OCI-LY3 (cell line): ENCODE measurements around the gene OR14A16.

Experiments used
- H2AFZ ChIP-seq: fragments of 200-600, 300-600 bp; shearing (Covaris generic); 2 replicates; pipeline ENCODE4 v1.6.0; 2014; ENCODE audit warnings: antibody characterized with exemption, low read depth, low read length
- H3K27ac ChIP-seq: fragments of 200-600, 300-600 bp; sonication (generic); 2 replicates; pipeline ENCODE4 v1.5.1; 2014; ENCODE audit warnings: mild to moderate bottlenecking, low read length, moderate library complexity, mixed read lengths
- H3K27me3 ChIP-seq: fragments of 200-600, 300-600 bp; sonication (generic); 2 replicates; pipeline ENCODE4 v1.6.1; 2014; ENCODE audit warnings: low read depth, low read length, mixed read lengths
- H3K36me3 ChIP-seq: fragments of 200-600, 300-600 bp; sonication (generic); replicated peaks from 2 replicates; pipeline ENCODE3; 2014; ENCODE audit warnings: low read depth, low read length, mixed read lengths
- H3K4me1 ChIP-seq: fragments of 300-600, 200-600 bp; sonication (generic); 2 replicates; pipeline ENCODE4 v1.6.1; 2014; ENCODE audit warnings: low read length, mixed read lengths
- H3K4me2 ChIP-seq: fragments of 200-600, 300-600 bp; sonication (generic); 2 replicates; pipeline ENCODE4 v1.6.1; 2014; ENCODE audit warnings: low read length, mixed read lengths
- H3K4me3 ChIP-seq: fragments of 300-600, 200-600 bp; sonication (generic); 2 replicates; pipeline ENCODE4 v1.5.1; 2014; ENCODE audit warnings: antibody characterized with exemption, mild to moderate bottlenecking, low read length, moderate library complexity
- H3K79me2 ChIP-seq: fragments of 300-600, 200-600 bp; shearing (Covaris generic); 2 replicates; pipeline ENCODE4 v1.6.1; 2014; ENCODE audit warnings: mild to moderate bottlenecking, low read length, mixed read lengths
- H3K9ac ChIP-seq: fragments of 300-600, 200-600 bp; shearing (Covaris generic); 2 replicates; pipeline ENCODE4 v1.6.0; 2014; ENCODE audit warnings: mild to moderate bottlenecking, low read length, moderate library complexity
- H3K9me3 ChIP-seq: fragments of 200-600, 300-600 bp; shearing (Covaris generic); 2 replicates; pipeline ENCODE4 v1.6.1; 2014; ENCODE audit warnings: low read length, mixed read lengths; ENCODE audit not compliant: insufficient read depth
- H4K20me1 ChIP-seq: fragments of 200-600, 300-600 bp; sonication (generic); 2 replicates; pipeline ENCODE4 v1.6.1; 2016; ENCODE audit warnings: low read length, mixed read lengths; ENCODE audit not compliant: insufficient read depth
- EZH2phosphoT487 ChIP-seq: fragments of 200-600 bp; shearing (Covaris generic); IDR thresholded peaks from 2 replicates; pipeline ENCODE4 v1.6.1; 2018; ENCODE audit warnings: antibody characterized with exemption, mixed run types, low read depth
- TF ChIP-seq, protein P1 (sequence below): fragments of 200-600, 300-600 bp; sonication (generic); IDR thresholded peaks from 2 replicates; pipeline ENCODE4 v1.5.1; 2014; ENCODE audit warnings: antibody characterized with exemption, low read length, low read depth

OR14A16 gene

GRCh38 chr1:247849616-247850015 is 25.7 kb upstream of the OR14A16 start:
- Histone ChIP-seq H3K79me2 (no peaks in the 10 kb centered on the region), H3K9me3 (no peaks in the 10 kb centered on the region), H3K4me1 (no peaks in the 10 kb centered on the region), H3K4me3 (no peak overlapping the region), H3K4me2 (no peak overlapping the region), H4K20me1 (no peaks in the 10 kb centered on the region), H3K36me3 (no peaks in the 10 kb centered on the region), H3K27me3 (0 out of 2 replicates have a peak, but pooled peaks cover under 1% of the 10 kb centered on the region), H3K27ac (no peak overlapping the region), H3K9ac (no peak overlapping the region), H2AFZ (no peak overlapping the region)
- TF ChIP-seq, protein P1, sequence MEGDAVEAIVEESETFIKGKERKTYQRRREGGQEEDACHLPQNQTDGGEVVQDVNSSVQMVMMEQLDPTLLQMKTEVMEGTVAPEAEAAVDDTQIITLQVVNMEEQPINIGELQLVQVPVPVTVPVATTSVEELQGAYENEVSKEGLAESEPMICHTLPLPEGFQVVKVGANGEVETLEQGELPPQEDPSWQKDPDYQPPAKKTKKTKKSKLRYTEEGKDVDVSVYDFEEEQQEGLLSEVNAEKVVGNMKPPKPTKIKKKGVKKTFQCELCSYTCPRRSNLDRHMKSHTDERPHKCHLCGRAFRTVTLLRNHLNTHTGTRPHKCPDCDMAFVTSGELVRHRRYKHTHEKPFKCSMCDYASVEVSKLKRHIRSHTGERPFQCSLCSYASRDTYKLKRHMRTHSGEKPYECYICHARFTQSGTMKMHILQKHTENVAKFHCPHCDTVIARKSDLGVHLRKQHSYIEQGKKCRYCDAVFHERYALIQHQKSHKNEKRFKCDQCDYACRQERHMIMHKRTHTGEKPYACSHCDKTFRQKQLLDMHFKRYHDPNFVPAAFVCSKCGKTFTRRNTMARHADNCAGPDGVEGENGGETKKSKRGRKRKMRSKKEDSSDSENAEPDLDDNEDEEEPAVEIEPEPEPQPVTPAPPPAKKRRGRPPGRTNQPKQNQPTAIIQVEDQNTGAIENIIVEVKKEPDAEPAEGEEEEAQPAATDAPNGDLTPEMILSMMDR = no peak
- no peak for TF ChIP-seq EZH2phosphoT487

GRCh38 chr1:247848346-247848745 is 24.4 kb upstream of the OR14A16 start:
- Histone ChIP-seq H3K4me3 (no peak overlapping the region), H3K27me3 (peaks cover 8% of the 10 kb centered on the region; the same call in 1 of the 2 replicates), H2AFZ (no peak overlapping the region), H3K9me3 (no peaks in the 10 kb centered on the region), H3K79me2 (no peaks in the 10 kb centered on the region), H3K27ac (no peak overlapping the region), H4K20me1 (no peaks in the 10 kb centered on the region), H3K4me1 (no peaks in the 10 kb centered on the region), H3K9ac (no peak overlapping the region), H3K36me3 (no peaks in the 10 kb centered on the region), H3K4me2 (no peak overlapping the region)
- TF ChIP-seq EZH2phosphoT487 = no peak
- TF ChIP-seq, protein P1 = no peak

DNA sequence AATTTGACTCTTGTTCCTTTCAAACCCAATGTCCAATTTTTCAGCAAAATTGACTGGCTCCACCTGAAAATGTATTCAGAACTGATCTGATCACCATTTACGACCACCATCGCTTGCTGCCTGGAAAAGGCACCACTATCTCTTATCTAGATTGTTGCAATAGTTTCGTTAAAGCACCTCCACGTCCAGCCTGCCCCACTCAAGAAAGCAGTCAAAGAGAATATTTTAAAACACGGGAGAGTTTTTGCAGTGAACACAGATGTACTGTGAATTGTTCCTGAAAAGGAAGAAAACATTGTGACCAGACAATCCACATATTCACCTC is 21.7 kb upstream of the OR14A16 start:
- no peak overlapping the region for H3K9ac ChIP-seq
- H3K9me3 ChIP-seq = no peaks in the 10 kb centered on the region
- H3K27me3 ChIP-seq = peaks cover 8% of the 10 kb centered on the region; the same call in 1 of the 2 replicates
- no peak overlapping the region for H3K4me2 ChIP-seq
- no peaks in the 10 kb centered on the region for H3K36me3 ChIP-seq
- H3K79me2 ChIP-seq = no peaks in the 10 kb centered on the region
- H3K4me3 ChIP-seq = no peak overlapping the region
- H4K20me1 ChIP-seq = no peaks in the 10 kb centered on the region
- no peak overlapping the region for H3K27ac ChIP-seq
- TF ChIP-seq, protein P1 = no peak
- TF ChIP-seq EZH2phosphoT487 = no peak
- H2AFZ ChIP-seq = no peak overlapping the region
- H3K4me1 ChIP-seq = no peaks in the 10 kb centered on the region

DNA sequence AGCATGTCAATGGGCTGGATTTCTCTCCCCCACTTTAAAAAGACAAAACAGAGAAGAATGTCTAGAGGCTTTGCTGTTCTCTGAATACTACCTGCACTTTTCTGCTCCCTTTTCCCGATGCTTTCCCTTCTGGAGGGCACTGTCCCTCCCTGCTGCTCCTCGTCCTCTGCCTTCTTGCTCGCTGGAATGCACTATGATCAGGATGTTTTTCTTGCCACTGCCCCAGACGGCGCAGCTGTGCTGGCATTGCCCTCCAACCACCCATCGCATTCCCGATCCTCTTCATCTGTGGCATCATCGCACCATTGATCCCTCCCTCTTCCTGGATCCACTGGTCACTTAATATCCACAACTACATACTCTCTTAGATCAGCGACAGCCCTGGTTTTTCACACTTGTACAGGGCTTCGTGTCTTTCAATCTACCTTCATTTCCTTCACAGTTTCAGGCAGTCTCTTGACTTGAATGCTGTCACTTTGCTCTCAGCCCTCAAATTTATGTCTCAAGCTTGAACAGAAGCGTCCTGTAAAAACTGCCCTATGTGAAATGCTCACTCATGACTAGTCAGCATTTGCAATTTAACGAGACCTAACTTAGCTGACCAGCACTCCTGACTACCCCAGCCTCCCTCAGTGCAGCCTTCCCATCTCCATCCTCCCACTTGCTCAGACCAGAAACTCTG is 21.2 kb upstream of the OR14A16 start:
- H2AFZ ChIP-seq = no peak overlapping the region
- H3K4me2 ChIP-seq = no peak overlapping the region
- no peak overlapping the region for H3K27ac ChIP-seq
- no peaks in the 10 kb centered on the region for H3K79me2 ChIP-seq
- H3K4me3 ChIP-seq = no peak overlapping the region
- no peaks in the 10 kb centered on the region for H4K20me1 ChIP-seq
- TF ChIP-seq, protein P1 = no peak
- TF ChIP-seq EZH2phosphoT487 = no peak
- H3K9me3 ChIP-seq = no peaks in the 10 kb centered on the region
- peaks cover 8% of the 10 kb centered on the region; the same call in 1 of the 2 replicates for H3K27me3 ChIP-seq
- no peaks in the 10 kb centered on the region for H3K36me3 ChIP-seq
- H3K4me1 ChIP-seq = no peaks in the 10 kb centered on the region
- no peak overlapping the region for H3K9ac ChIP-seq
